WTC11 (cell line): ENCODE measurements around the gene RPL27. TPM values are rescaled to one million over a fixed set of nuclear protein-coding genes. Genes with fewer than 3 reads are reported as not detected.

ENCODE experiments used
- ATAC-seq: fragments of 200-7000 bp; cut with Tn5 transposase; 2 replicates; pipeline ENCODE4 v1.10.0; 2021; ENCODE audit warnings: mild to moderate bottlenecking, moderate library complexity
- CTCF ChIA-PET: fragments of 300-600 bp; sonication (Branson Sonifier 250); formaldehyde crosslinking; loops from one replicate; lab custom pipeline; 2021; ENCODE audit warnings: antibody characterized with exemption; lab: Charles Lee
- POLR2A ChIA-PET: fragments of 350-600 bp; sonication (Branson Sonifier 250); formaldehyde crosslinking; loops from one replicate; lab custom pipeline; 2021; ENCODE audit warnings: antibody characterized with exemption; lab: Charles Lee
- DNase-seq: peaks from one replicate; pipeline ENCODE4 v3.0.0; 2021; ENCODE audit warnings: low spot score
- H3K27ac Mint-ChIP-seq: 2 replicates; pipeline ENCODE4 v1.8.0; 2021; ENCODE audit warnings: mixed read lengths
- H3K27me3 Mint-ChIP-seq: 2 replicates; pipeline ENCODE4 v1.8.0; 2021; ENCODE audit warnings: low read depth, mild to moderate bottlenecking, moderate library complexity, mixed read lengths
- H3K36me3 Mint-ChIP-seq: 2 replicates; pipeline ENCODE4 v1.8.0; 2021; ENCODE audit warnings: mixed read lengths
- H3K4me1 Mint-ChIP-seq: 2 replicates; pipeline ENCODE4 v1.8.0; 2022; ENCODE audit warnings: mixed read lengths
- H3K4me3 Mint-ChIP-seq: 2 replicates; pipeline ENCODE4 v1.8.0; 2021; ENCODE audit warnings: mild to moderate bottlenecking, moderate library complexity, mixed read lengths
- H3K9me3 Mint-ChIP-seq: 2 replicates; pipeline ENCODE4 v1.8.0; 2021; ENCODE audit warnings: mixed read lengths
- AFF4 ChIP-seq: sonication (generic); formaldehyde crosslinking; IDR thresholded peaks from 2 replicates; pipeline ENCODE4 v1.8.1; 2023; ENCODE audit warnings: mild to moderate bottlenecking, missing genetic modification reagents, borderline replicate concordance
- ATF1 ChIP-seq: sonication (generic); formaldehyde crosslinking; IDR thresholded peaks from 2 replicates; pipeline ENCODE4 v1.8.1; 2023; ENCODE audit warnings: mild to moderate bottlenecking, moderate library complexity, missing genetic modification reagents
- CDX4 ChIP-seq: fragments of 250-450 bp; sonication (Bioruptor Pico); IDR thresholded peaks from 2 replicates; pipeline ENCODE4 v1.9.0; 2021; ENCODE audit warnings: moderate library complexity, mild to moderate bottlenecking, inconsistent platforms, borderline replicate concordance
- JUN ChIP-seq: sonication (generic); formaldehyde crosslinking; IDR thresholded peaks from 2 replicates; pipeline ENCODE4 v1.8.0; 2023; ENCODE audit warnings: mild to moderate bottlenecking, missing genetic modification reagents
- MLX ChIP-seq: sonication (generic); formaldehyde crosslinking; IDR thresholded peaks from 2 replicates; pipeline ENCODE4 v1.8.1; 2023; ENCODE audit warnings: mild to moderate bottlenecking, missing genetic modification reagents, moderate library complexity
- OVOL2 ChIP-seq: fragments of 250-450 bp; sonication (Bioruptor Pico); IDR thresholded peaks from 2 replicates; pipeline ENCODE4 v1.9.0; 2021; ENCODE audit warnings: mild to moderate bottlenecking, borderline replicate concordance
- ZBTB43 ChIP-seq: sonication (generic); formaldehyde crosslinking; IDR thresholded peaks from 2 replicates; pipeline ENCODE4 v1.8.1; 2023; ENCODE audit warnings: mild to moderate bottlenecking, missing genetic modification reagents
- ZNF532 ChIP-seq: fragments of 250-450 bp; sonication (Bioruptor Pico); IDR thresholded peaks from 2 replicates; pipeline ENCODE4 v1.9.0; 2021; ENCODE audit warnings: mild to moderate bottlenecking, borderline replicate concordance
- ZSCAN18 ChIP-seq: fragments of 250-450 bp; sonication (Bioruptor Pico); IDR thresholded peaks from 2 replicates; pipeline ENCODE4 v2.1.2; 2022; ENCODE audit warnings: mild to moderate bottlenecking, moderate library complexity
- total RNA-seq: library from RNA; stranded (reverse); gene quantifications from 3 replicates; pipeline ENCODE4 v1.2.3, GENCODE V29; 2021

The RPL27 gene
- total RNA-seq, 1 experiment from 2014 or later, result 1,391 TPM

GRCh38 chr17:42989141-42989540 is 9.1 kb upstream of the RPL27 start (continued):
- no peak for TF ChIP-seq ZSCAN18 (CRISPR knock-in tag)
- TF ChIP-seq AFF4 (CRISPR knock-in tag), result no peak
- TF ChIP-seq OVOL2 (CRISPR knock-in tag), result no peak
- TF ChIP-seq, all 79 proteins: peak for 0

GRCh38 chr17:42989726-42990652 is 8.2 kb upstream of the RPL27 start:
- peaks cover 66% of the 10 kb centered on the region for H3K36me3 Mint-ChIP-seq
- POLR2A ChIA-PET, result no interaction called here
- no peak for ATAC-seq
- no peak for DNase-seq
- H3K27ac Mint-ChIP-seq, result no peak overlapping the region
- no peaks in the 10 kb centered on the region for H3K27me3 Mint-ChIP-seq
- H3K4me1 Mint-ChIP-seq, result no peaks in the 10 kb centered on the region
- no peak for TF ChIP-seq AFF4 (CRISPR knock-in tag)
- no peak for TF ChIP-seq ZBTB43
- TF ChIP-seq ATF1, result no peak
- TF ChIP-seq ZNF532 (CRISPR knock-in tag), result no peak
- TF ChIP-seq CDX4, result no peak
- TF ChIP-seq JUN (CRISPR knock-in tag), result no peak
- no peak for TF ChIP-seq MLX (CRISPR knock-in tag)
- TF ChIP-seq ZSCAN18 (CRISPR knock-in tag), result no peak
- CTCF ChIA-PET, result no interaction called here
- H3K9me3 Mint-ChIP-seq, result no peaks in the 10 kb centered on the region
- no peak overlapping the region for H3K4me3 Mint-ChIP-seq
